ENCODE data around the gene ATG16L2. TPM values are rescaled to one million over a fixed set of nuclear protein-coding genes. Genes with fewer than 3 reads are reported as not detected.

Gene ATG16L2
- total and polyA plus RNA-seq, 9 of the 15 experiments (the other 6 are each of a cell fraction or from before 2014, with no cell fraction given) = 0.18 to 11.2 (median 6.2) TPM

- no peak for TF ChIP-seq HMGN3 (IDR thresholded peaks at IDR 0.05; ENCODE audit: borderline replicate concordance, extremely low read depth, insufficient read length, low read depth, low read length)
- no peak for TF ChIP-seq CHD2 (IDR thresholded peaks at IDR 0.05; ENCODE audit: low read depth, low read length)
- peak; percentile 44; the same call in 1 of the 2 replicates for TF ChIP-seq MXI1 (IDR thresholded peaks at IDR 0.05; ENCODE audit: low read depth, low read length)
- TF ChIP-seq MAZ (CRISPR knock-in tag; conservative IDR thresholded peaks at IDR 0.05 in 1 of 2, IDR thresholded peaks at IDR 0.05 in 1 of 2) = peak; percentile 65 to 87
- peak; percentile 77 to 91 for TF ChIP-seq MNT (conservative IDR thresholded peaks at IDR 0.05)
- TF ChIP-seq ZNF655 (CRISPR knock-in tag; IDR thresholded peaks at IDR 0.05) = no peak
- TF ChIP-seq EGR1 (conservative IDR thresholded peaks at IDR 0.05) = peak; percentile 53; the same call in 1 of the 2 replicates
- TF ChIP-seq ZNF134 (CRISPR knock-in tag; conservative IDR thresholded peaks at IDR 0.05) = no peak
- TF ChIP-seq ID3 (CRISPR knock-in tag; IDR thresholded peaks at IDR 0.05) = no peak
- no peak for TF ChIP-seq ID3 (tag; IDR thresholded peaks at IDR 0.05)
- TF ChIP-seq VEZF1 (CRISPR knock-in tag; IDR thresholded peaks at IDR 0.05) = no peak; the same call in 1 of the 2 replicates
- TF ChIP-seq ILF3 (IDR thresholded peaks at IDR 0.05; ENCODE audit: borderline replicate concordance) = no peak
- no peak for TF ChIP-seq ZNF449 (CRISPR knock-in tag; IDR thresholded peaks at IDR 0.05)
- TF ChIP-seq DACH1 (IDR thresholded peaks at IDR 0.05; ENCODE audit: partially characterized antibody) = no peak
- TF ChIP-seq CHAMP1 (IDR thresholded peaks at IDR 0.05) = no peak
- TF ChIP-seq ZNF408 (CRISPR knock-in tag; IDR thresholded peaks at IDR 0.05; ENCODE audit: low read depth) = no peak
- peak; percentile 100 for TF ChIP-seq ATF7 (IDR thresholded peaks at IDR 0.05)
Measured at GRCh38 chr11:72813740-72814285, 398 bp upstream of the ATG16L2 start (continued).

Data from K562 (cell line).